DND-41 (cell line): Measurements from ENCODE around the gene GSG1L.

Source experiments
- ATAC-seq: fragments of 200-7000 bp; cut with Tn5 transposase; 3 replicates; pipeline ENCODE4 v1.9.1; 2021; ENCODE audit warnings: low read depth; ENCODE audit not compliant: insufficient read depth
- DNase-seq: peaks from one replicate; pipeline ENCODE4 v3.0.0-alpha.2; 2020
- H2AFZ ChIP-seq: 2 replicates; pipeline ENCODE4 v1.6.0; 2012; ENCODE audit warnings: low read depth, low read length
- H3K27ac ChIP-seq: 2 replicates; pipeline ENCODE4 v1.5.1; 2012; ENCODE audit warnings: low read length, inconsistent platforms
- H3K27me3 ChIP-seq: fragments of 200-600 bp; sonication (generic); 2 replicates; pipeline ENCODE4 v1.6.0; 2012; ENCODE audit warnings: low read length, mild to moderate bottlenecking, inconsistent platforms; ENCODE audit not compliant: insufficient read depth, poor library complexity
- H3K36me3 ChIP-seq: 2 replicates; pipeline ENCODE4 v1.5.1; 2012; ENCODE audit warnings: low read length, inconsistent platforms; ENCODE audit not compliant: insufficient read depth
- H3K4me1 ChIP-seq: 2 replicates; pipeline ENCODE4 v1.5.1; 2012; ENCODE audit warnings: mild to moderate bottlenecking, low read length; ENCODE audit not compliant: insufficient read depth
- H3K4me2 ChIP-seq: 2 replicates; pipeline ENCODE4 v1.6.0; 2012; ENCODE audit warnings: mild to moderate bottlenecking, moderate library complexity, low read length, inconsistent platforms; ENCODE audit not compliant: insufficient read depth
- H3K4me3 ChIP-seq, 2 experiments: fragments of 200-600 bp in 1 of 2; shearing (Covaris generic) in 1 of 2; 2 replicates each; pipeline ENCODE4 v1.5.1; 2012 to 2016; ENCODE audit warnings: inconsistent platforms in 2 of 2, low read length in 2 of 2, mild to moderate bottlenecking in 2 of 2, low read depth in 1 of 2, moderate library complexity in 1 of 2
- H3K79me2 ChIP-seq: 2 replicates; pipeline ENCODE4 v1.6.0; 2012; ENCODE audit warnings: low read length, inconsistent platforms; ENCODE audit not compliant: insufficient read depth
- H3K9ac ChIP-seq: 2 replicates; pipeline ENCODE4 v1.6.0; 2012; ENCODE audit warnings: low read depth, mild to moderate bottlenecking, inconsistent platforms, low read length, moderate library complexity
- H3K9me3 ChIP-seq: 2 replicates; pipeline ENCODE4 v1.5.1; 2012; ENCODE audit warnings: low read length, moderate library complexity, mild to moderate bottlenecking, inconsistent platforms; ENCODE audit not compliant: insufficient read depth, severe bottlenecking
- H4K20me1 ChIP-seq: 2 replicates; pipeline ENCODE4 v1.6.0; 2012; ENCODE audit warnings: low read length; ENCODE audit not compliant: insufficient read depth
- CTCF ChIP-seq: IDR thresholded peaks from 2 replicates; pipeline ENCODE4 v1.5.1; 2012; ENCODE audit warnings: borderline replicate concordance, low read length, moderate library complexity, mild to moderate bottlenecking; ENCODE audit not compliant: poor library complexity, severe bottlenecking; ENCODE audit errors: extremely low read depth
- EZH2 ChIP-seq: IDR thresholded peaks from 3 replicates; pipeline ENCODE4 v1.6.1; 2012; ENCODE audit warnings: borderline replicate concordance, low read depth, mild to moderate bottlenecking, moderate library complexity, low read length, inconsistent platforms; ENCODE audit not compliant: severe bottlenecking

Gene GSG1L

DNA sequence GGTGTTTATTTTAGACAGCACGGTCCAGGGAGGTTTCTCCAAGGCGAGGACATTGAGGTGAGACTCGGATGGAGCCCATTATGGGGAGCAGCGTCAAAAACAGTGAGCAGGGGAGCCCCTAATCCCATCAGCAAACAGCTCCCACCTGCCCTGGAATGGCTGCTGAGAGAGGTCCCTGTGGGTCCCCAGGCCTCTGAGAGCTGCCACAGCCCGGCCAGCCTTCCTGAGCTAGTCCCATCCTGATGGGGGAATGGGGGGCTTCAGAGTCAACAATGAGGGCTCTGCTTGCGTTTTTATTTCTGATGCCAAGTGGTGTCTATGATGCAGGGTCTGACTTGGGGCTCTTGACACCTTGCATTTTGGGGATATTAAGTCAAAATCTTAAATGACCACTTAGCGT lies 128.4 kb downstream of the GSG1L start:
- H3K79me2 ChIP-seq, result no peaks in the 10 kb centered on the region
- H2AFZ ChIP-seq, result no peak overlapping the region
- no peak overlapping the region for H3K4me3 ChIP-seq
- ATAC-seq (no peak), DNase-seq (no peak)
- H3K36me3 ChIP-seq, result no peaks in the 10 kb centered on the region
- H3K27ac ChIP-seq, result no peak overlapping the region
- no peak overlapping the region for H3K9ac ChIP-seq
- no peaks in the 10 kb centered on the region for H3K9me3 ChIP-seq
- peaks cover 10% of the 10 kb centered on the region for H3K27me3 ChIP-seq
- TF ChIP-seq EZH2 (no peak), CTCF (no peak)
- H4K20me1 ChIP-seq, result no peaks in the 10 kb centered on the region
- H3K4me2 ChIP-seq, result no peak overlapping the region
- H3K4me1 ChIP-seq, result no peaks in the 10 kb centered on the region

DNA sequence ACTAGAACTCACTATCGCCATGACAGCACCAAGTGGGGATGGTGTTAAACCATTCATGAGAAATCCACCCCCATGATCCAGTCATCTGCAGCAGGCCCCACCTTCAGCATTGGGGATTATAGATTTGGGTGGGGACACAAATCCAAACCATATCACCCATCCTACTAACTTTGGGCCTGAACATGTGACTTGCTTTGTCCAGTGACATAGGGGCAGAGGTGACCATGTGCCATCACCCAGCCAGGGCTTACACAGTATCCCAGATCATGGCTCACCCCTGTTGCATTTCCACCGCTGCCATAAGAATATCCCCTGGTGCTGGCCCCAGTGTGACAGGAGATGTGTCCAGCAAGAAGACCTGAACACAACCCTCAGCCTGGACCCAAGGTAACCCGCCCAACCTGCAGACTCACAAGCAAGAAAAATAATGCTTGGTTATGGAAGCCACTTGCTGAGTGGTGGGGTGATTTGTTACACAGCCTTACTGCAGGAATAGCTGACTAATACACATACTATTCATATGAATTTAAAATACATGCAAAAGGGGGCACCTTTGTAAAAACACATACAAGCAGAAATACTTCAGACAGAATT lies 130.9 kb downstream of the GSG1L start:
- Histone ChIP-seq H3K9me3 (no peaks in the 10 kb centered on the region), H3K27ac (no peak overlapping the region), H3K4me1 (no peaks in the 10 kb centered on the region), H3K27me3 (peaks cover 10% of the 10 kb centered on the region), H3K4me3 (no peak overlapping the region), H2AFZ (no peak overlapping the region), H3K79me2 (no peaks in the 10 kb centered on the region), H3K4me2 (no peak overlapping the region), H3K36me3 (no peaks in the 10 kb centered on the region), H4K20me1 (no peaks in the 10 kb centered on the region), H3K9ac (no peak overlapping the region)
- TF ChIP-seq EZH2 (no peak), CTCF (no peak)
- no peak for ATAC-seq
- DNase-seq, result no peak

- Histone ChIP-seq H3K27ac (no peak overlapping the region), H4K20me1 (no peaks in the 10 kb centered on the region), H3K4me1 (no peaks in the 10 kb centered on the region), H3K9ac (no peak overlapping the region), H3K36me3 (no peaks in the 10 kb centered on the region), H3K27me3 (peaks cover 4% of the 10 kb centered on the region), H3K4me2 (no peak overlapping the region), H2AFZ (no peak overlapping the region), H3K9me3 (no peaks in the 10 kb centered on the region), H3K4me3 (no peak overlapping the region), H3K79me2 (no peaks in the 10 kb centered on the region)
- DNase-seq (no peak), ATAC-seq (no peak)
- no peak for TF ChIP-seq EZH2
- no peak for TF ChIP-seq CTCF
These were observed 133.7 kb downstream of the GSG1L start for GRCh38 chr16:27929818-27930217.

- no peak for ATAC-seq
- Histone ChIP-seq H3K36me3 (no peaks in the 10 kb centered on the region), H3K4me2 (no peak overlapping the region), H3K4me1 (no peaks in the 10 kb centered on the region), H3K4me3 (no peak overlapping the region), H3K9me3 (no peaks in the 10 kb centered on the region), H2AFZ (no peak overlapping the region), H3K27ac (no peak overlapping the region), H3K27me3 (no peaks in the 10 kb centered on the region), H4K20me1 (no peaks in the 10 kb centered on the region), H3K9ac (no peak overlapping the region), H3K79me2 (no peaks in the 10 kb centered on the region)
- no peak for DNase-seq
- TF ChIP-seq EZH2, result no peak
- TF ChIP-seq CTCF, result no peak
These were observed 135.0 kb downstream of the GSG1L start for GRCh38 chr16:27928542-27928941.
